Measurements from ENCODE around the gene SRF.
A peak's percentile ranks its signal among the peaks of the same experiment; 100 is the strongest.

Gene SRF

DNA sequence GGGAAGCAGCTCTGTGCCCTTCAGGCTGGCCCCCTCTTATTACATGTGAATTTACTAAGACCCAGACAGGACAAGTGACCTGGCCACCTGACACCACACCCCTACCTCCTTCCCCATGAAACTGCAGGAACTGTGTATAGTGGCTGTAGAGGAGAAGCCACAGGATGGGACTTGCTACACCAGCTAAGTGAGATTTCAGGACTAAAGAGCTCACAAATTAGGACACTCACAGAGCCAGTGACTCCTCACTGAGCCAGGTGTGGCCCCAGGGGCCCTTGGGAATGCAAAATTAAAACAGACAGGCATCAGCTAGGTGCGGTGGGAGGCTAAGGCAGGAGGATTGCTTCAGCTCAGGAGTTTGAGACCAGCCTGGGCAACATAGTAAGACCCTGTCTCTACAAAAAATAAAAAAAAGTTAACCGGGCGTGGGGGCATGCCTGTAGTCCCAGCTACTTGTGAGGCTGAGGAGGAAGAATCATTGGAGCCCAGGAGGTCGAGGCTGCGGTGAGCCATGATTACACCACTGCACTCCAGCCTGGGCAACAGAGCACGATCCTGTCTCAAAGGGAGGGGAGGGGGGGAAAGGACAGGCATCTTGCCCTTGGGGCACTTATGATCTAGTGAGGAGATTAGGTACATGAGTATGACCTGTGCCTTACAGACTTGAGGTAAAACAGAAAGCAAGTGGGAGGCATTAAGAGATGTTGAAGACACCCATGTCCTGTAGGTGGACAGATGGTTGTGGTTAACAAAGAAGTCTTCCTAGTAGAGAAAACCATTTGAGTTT lies 23.2 kb upstream of the SRF start:
- DNase-seq (ENCODE audit: low spot score), result no peak

DNA sequence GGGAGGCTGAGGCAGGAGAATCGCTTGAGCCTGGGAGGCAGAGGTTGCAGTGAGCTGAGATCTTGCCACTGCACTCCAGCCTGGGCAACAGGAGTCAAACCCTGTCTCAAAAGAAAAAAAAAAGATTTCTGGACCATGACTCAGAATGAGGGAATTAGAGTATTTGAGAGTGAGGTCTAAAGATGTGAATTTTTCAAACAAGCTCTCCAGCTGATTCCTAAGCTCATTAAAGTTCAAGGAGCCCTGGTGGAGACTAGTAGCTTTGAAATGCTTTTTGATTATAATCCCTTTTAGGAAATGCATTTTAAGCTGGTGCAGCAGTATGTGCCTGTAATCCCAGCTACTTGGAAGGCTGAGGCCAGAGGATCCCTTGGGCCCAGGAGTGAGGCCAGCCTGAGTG lies 21.8 kb upstream of the SRF start:
- DNase-seq (ENCODE audit: low spot score), result peak; percentile 49

DNA sequence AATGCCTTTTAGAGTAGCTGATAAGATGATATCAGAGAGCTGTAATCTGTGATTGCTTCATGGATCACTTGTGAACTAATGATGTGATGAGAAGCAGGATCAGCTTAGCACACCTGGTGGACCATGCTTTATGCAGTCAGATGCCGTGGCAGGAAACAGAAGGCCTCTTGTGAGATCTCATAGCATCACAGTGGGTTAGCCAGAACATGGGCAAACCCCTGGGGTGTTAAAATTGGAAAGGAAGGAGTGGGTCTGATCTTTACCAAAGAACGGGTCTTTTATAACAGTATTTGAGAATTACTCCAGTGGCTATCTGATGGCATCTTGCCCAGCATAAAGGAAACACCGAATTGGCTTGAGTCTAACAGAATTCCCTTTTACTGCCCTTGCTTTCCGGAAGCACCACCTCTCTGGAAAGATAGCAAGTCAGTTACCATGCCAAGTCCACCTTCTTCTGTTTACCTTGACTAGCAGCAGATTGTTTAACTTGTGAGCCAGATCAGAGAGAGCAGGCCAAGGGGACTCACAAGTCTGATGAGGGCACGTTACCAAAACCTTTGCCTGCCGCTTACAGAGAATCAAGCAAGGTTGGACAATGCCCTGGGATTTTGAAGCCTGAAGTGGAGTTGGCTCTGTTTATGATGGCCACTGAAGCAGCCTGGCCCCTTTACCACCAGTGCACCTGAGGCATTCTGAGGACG lies 20.9 kb upstream of the SRF start:
- no peak for DNase-seq (ENCODE audit: low spot score)

DNA sequence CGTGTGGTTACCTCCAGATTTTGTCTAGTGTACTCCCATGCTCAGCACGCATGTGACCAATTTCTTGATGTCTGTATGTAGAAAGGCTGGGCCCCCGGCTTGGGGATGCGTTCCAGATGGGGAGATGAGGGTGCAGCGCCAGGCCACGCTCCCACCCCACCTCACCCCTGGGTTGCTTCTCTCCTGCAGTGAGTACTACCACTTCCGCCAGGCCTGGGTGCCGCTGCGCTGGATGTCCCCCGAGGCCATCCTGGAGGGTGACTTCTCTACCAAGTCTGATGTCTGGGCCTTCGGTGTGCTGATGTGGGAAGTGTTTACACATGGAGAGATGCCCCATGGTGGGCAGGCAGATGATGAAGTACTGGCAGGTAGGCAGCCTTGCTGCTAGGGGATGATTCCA lies 11.5 kb upstream of the SRF start:
- no peak for DNase-seq (ENCODE audit: low spot score)

DNA sequence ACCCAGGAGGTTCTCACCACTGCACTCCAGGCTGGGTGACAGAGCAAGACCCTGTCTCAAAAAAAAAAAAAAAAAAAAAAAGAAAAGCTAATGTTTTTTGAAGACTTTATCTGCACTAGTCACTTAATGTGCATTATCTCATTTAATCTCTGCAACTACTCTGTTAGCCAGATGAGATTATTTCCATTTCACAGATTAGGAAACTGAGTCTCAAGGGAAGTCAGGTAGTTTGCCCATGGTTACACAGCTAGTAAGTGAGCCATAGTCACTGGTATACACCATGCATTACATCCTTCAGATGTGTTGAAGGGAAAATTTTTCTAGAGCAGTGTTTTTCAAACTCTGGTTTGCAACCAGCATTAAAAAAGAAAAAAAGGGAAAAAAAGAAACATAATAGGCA lies 7.2 kb upstream of the SRF start:
- DNase-seq (ENCODE audit: low spot score), result no peak

DNA sequence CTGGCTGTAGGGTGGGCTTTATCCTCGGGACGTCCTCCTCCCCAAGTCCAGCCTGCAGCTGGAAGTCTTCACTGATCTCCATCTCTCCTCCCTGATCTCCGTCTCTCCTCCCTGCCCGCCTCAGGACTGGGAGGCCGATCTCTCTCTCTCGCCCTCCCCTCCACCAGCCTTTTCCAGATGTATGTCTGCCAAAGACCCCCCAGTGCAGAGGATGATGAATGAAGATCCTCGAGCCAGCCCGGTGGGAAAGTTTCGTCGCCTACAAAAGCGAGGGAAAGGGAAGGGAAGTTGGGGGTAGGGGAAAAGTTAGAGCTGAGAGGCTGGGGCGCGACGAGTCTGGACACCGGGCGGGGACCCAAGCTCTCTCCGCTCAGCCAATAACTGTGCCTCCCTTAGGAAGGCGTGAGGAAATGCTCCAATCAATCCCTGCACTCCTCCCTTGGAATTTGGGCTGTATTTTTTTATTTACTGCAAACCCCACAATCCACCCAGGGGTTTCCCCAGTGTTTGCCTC lies 595 bp upstream of the SRF start:
- peak; percentile 85 for DNase-seq (ENCODE audit: low spot score)

DNA sequence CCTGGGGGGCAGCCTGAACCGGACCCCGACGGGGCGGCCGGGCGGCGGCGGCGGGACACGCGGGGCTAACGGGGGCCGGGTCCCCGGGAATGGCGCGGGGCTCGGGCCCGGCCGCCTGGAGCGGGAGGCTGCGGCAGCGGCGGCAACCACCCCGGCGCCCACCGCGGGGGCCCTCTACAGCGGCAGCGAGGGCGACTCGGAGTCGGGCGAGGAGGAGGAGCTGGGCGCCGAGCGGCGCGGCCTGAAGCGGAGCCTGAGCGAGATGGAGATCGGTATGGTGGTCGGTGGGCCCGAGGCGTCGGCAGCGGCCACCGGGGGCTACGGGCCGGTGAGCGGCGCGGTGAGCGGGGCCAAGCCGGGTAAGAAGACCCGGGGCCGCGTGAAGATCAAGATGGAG lies 636 bp downstream of the SRF start:
- no peak for DNase-seq (ENCODE audit: low spot score)

- peak; percentile 31 for DNase-seq (ENCODE audit: low spot score)
Observed at GRCh38 chr6:43172104-43173007, 1.3 kb downstream of the SRF start.

DNA sequence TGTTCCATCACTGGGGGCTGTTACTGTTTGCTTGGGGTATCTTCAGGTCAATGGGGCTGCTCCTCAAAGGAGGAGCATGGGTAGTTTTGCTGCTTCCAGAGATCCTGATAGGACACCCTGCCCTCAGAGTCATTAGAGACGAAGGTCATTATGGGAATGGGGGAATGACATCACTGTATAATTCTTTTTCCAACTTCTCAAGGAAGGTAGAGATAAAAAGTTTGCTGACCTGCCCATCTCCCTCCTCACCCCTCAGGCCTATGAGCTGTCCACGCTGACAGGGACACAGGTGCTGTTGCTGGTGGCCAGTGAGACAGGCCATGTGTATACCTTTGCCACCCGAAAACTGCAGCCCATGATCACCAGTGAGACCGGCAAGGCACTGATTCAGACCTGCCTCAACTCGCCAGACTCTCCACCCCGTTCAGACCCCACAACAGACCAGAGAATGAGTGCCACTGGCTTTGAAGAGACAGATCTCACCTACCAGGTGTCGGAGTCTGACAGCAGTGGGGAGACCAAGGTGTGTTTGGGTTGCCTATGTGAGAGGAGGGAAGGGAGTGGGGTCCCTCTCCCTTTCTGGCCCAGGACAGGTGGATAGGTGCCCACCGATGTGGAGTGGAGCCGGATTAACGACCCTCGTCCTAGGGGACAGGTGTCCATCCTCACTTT lies 2.7 kb downstream of the SRF start:
- no peak for DNase-seq (ENCODE audit: low spot score)

- DNase-seq (ENCODE audit: low spot score), result peak; percentile 99
Observed at GRCh38 chr6:43174263-43175112, 3.4 kb downstream of the SRF start.

- DNase-seq (ENCODE audit: low spot score), result no peak
Observed at GRCh38 chr6:43175676-43176422, 4.8 kb downstream of the SRF start.

GRCh38 chr6:43176423-43176786 lies 5.3 kb downstream of the SRF start:
- DNase-seq (ENCODE audit: low spot score), result no peak

- no peak for DNase-seq (ENCODE audit: low spot score)
Observed at GRCh38 chr6:43178150-43178549, 7.1 kb downstream of the SRF start.

GRCh38 chr6:43178951-43179830 lies 8.1 kb downstream of the SRF start:
- no peak for DNase-seq (ENCODE audit: low spot score)

- no peak for DNase-seq (ENCODE audit: low spot score)
Observed at GRCh38 chr6:43180058-43180457, 9.0 kb downstream of the SRF start.

DNA sequence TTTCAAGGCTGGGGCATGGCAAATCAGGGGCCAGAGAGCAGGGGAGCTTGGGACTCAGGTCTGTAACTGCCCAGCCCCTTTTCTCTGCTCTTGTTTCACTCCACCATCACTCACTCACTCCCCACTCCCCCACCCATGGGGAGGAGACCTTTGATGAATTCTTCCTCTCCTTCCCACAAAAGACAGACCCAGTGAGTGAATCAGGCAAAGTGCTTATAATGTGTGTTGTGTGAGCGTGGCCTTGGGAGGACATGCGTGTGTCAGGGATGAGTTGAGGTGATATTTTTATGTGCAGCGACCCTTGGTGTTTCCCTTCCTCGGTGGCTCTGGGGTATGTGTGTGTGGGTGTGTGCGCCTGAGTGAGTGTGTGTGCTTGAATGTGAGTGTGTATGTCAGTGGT lies 9.9 kb downstream of the SRF start:
- no peak for DNase-seq (ENCODE audit: low spot score)

GRCh38 chr6:43181621-43181941 lies 10.5 kb downstream of the SRF start:
- DNase-seq (ENCODE audit: low spot score), result no peak

GRCh38 chr6:43181942-43182860 lies 11.1 kb downstream of the SRF start, which contains the start of gene CUL9:
CUL9 (plus strand) TSS chr6:43182196; CDS start chr6:43184311, 2,115 bp downstream.
- DNase-seq (ENCODE audit: low spot score), result peak; percentile 89
